Transverse colon (tissue), 4 donors: ENCODE data around the gene PTK7. TPM values are rescaled to one million over a fixed set of nuclear protein-coding genes. Genes with fewer than 3 reads are reported as not detected.
A peak's percentile ranks its signal among the peaks of the same experiment; 100 is the strongest.

ENCODE experiments used
- DNase-seq: peaks from one replicate; pipeline ENCODE4 v3.0.0-alpha.2; 2019
- H3K27ac ChIP-seq, 4 donors: fragments of 200-600 bp; sonication (generic); 2 replicates each; pipeline ENCODE4 v1.5.1; 2016 to 2018; ENCODE audit warnings: inconsistent platforms in 4 of 4
- H3K27me3 ChIP-seq: fragments of 200-600 bp; sonication (generic); 2 replicates; pipeline ENCODE4 v1.5.1; 2017; ENCODE audit warnings: inconsistent platforms
- H3K36me3 ChIP-seq, 4 donors: fragments of 200-600 bp; sonication (generic); 2 replicates each; pipeline ENCODE4 v1.5.1; 2017 to 2019; ENCODE audit warnings: inconsistent platforms in 4 of 4
- H3K4me1 ChIP-seq, 4 donors: fragments of 200-600 bp; sonication (generic); 2 replicates each; pipeline ENCODE4 v1.5.1; 2017 to 2020; ENCODE audit warnings: inconsistent platforms in 4 of 4
- H3K4me3 ChIP-seq, 4 donors: fragments of 200-600 bp; sonication (generic); 1 replicate in 1 of 4; 2 replicates in 3 of 4; pipeline versions ENCODE4 v1.5.1 to v1.6.1; 2017 to 2019; ENCODE audit warnings: inconsistent platforms in 4 of 4
- H3K9me3 ChIP-seq, 2 donors: fragments of 200-600 bp; sonication (generic); 2 replicates each; pipeline ENCODE4 v1.5.1; 2017 to 2019; ENCODE audit warnings: inconsistent platforms in 2 of 2
- EP300 ChIP-seq: sonication (generic); formaldehyde crosslinking; IDR thresholded peaks from one replicate; pipeline ENCODE4 v1.6.1; 2017; ENCODE audit warnings: antibody characterized with exemption, low read depth
- POLR2A ChIP-seq: fragments of 450-650 bp; IDR thresholded peaks from one replicate; pipeline ENCODE4 v1.6.1; 2016; ENCODE audit warnings: antibody characterized with exemption, mild to moderate bottlenecking, moderate library complexity
- POLR2AphosphoS5 ChIP-seq, 3 donors: sonication (generic); formaldehyde crosslinking; IDR thresholded peaks; one replicate each; pipeline ENCODE4 v1.6.1; 2016; ENCODE audit warnings: antibody characterized with exemption in 3 of 3
- WGBS, 2 donors: methylation state at CpG; one replicate each; pipeline ENCODE4 v1.1.5; 2018; ENCODE audit warnings: low coverage in 1 of 2; 5-methylcytosine and 5-hydroxymethylcytosine counted together
- in situ Hi-C, 4 donors: fragments of 200-750 bp; cut with MboI; loops; one replicate each; pipeline versions ENCODE4 v1.15.0 to v1.15.1; 2017; ENCODE audit warnings: low sequenced_read_pairs in 3 of 4, low pct_ligation_motif_present in 1 of 4, low pct_unique_long_range_greater_than_20kb in 1 of 4
- intact Hi-C: fragments of 100-400 bp; cut with DNase I; formaldehyde crosslinking; loops from one replicate; pipeline ENCODE4 v1.15.1; 2023; ENCODE audit warnings: low total_unique reads
- total RNA-seq, 4 donors: library from RNA; depleted of rRNA; stranded (reverse); fragments of >200 nt; gene quantifications; one replicate each; pipeline ENCODE4 v1.1.0, GENCODE V29; 2016
- TF ChIP-seq, protein P1 (sequence below), 5 experiments: fragments of 200-600 bp in 3 of 5; fragments of 450-650 bp in 2 of 5; sonication (generic) in 3 of 5; IDR thresholded peaks; 1 replicate in 2 of 5; 2 replicates in 3 of 5; pipeline ENCODE4 v1.5.1; 2016 to 2017; ENCODE audit warnings: antibody characterized with exemption in 5 of 5, inconsistent platforms in 3 of 5, mild to moderate bottlenecking in 2 of 5, moderate library complexity in 1 of 5

PTK7 gene
- total RNA-seq, 4 donors from 2014 or later: 2.2 to 34.6 (median 6.0) TPM

- Histone ChIP-seq H3K27me3 (no peaks in the 10 kb centered on the region), H3K27ac (no peak overlapping the region), H3K9me3 (no peaks in the 10 kb centered on the region), H3K36me3 (no peaks in the 10 kb centered on the region), H3K4me3 (no peak overlapping the region), H3K4me1 (peaks cover 5 to 11% (median 9%) of the 10 kb centered on the region in 4 donors)
- intact Hi-C loops: loop anchor here (5.0 kb wide), 2 partner anchors 65 to 240 kb away; partner anchors contain the start of gene PTK7
- no peak for TF ChIP-seq POLR2AphosphoS5 (IDR thresholded peaks at IDR 0.05)
- TF ChIP-seq, protein P1, sequence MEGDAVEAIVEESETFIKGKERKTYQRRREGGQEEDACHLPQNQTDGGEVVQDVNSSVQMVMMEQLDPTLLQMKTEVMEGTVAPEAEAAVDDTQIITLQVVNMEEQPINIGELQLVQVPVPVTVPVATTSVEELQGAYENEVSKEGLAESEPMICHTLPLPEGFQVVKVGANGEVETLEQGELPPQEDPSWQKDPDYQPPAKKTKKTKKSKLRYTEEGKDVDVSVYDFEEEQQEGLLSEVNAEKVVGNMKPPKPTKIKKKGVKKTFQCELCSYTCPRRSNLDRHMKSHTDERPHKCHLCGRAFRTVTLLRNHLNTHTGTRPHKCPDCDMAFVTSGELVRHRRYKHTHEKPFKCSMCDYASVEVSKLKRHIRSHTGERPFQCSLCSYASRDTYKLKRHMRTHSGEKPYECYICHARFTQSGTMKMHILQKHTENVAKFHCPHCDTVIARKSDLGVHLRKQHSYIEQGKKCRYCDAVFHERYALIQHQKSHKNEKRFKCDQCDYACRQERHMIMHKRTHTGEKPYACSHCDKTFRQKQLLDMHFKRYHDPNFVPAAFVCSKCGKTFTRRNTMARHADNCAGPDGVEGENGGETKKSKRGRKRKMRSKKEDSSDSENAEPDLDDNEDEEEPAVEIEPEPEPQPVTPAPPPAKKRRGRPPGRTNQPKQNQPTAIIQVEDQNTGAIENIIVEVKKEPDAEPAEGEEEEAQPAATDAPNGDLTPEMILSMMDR (IDR thresholded peaks at IDR 0.05): no peak
- no peak for TF ChIP-seq POLR2A
- no peak for TF ChIP-seq EP300
- 84% methylated on average over 14 of the region's 14 CpGs; no CpG with 5 or more reads in 1 of the 2 donors for WGBS, 2 donors
- no peak for DNase-seq
- in situ Hi-C loops: loop anchor here (5.0 to 10.0 kb wide), 2 partner anchors 235 to 237 kb away; no protein-coding TSS in a partner anchor
These were observed 66.0 kb downstream of the PTK7 start for GRCh38 chr6:43142101-43142500.

GRCh38 chr6:43143235-43144128, 67.4 kb downstream of the PTK7 start:
- DNase-seq: peak; percentile 86
- H3K4me3 ChIP-seq: no peak overlapping the region
- in situ Hi-C loops: loop anchor here (5.0 to 10.0 kb wide), 2 partner anchors 236 to 239 kb away; no protein-coding TSS in a partner anchor

GRCh38 chr6:43144879-43145278, 68.8 kb downstream of the PTK7 start:
- H3K9me3 ChIP-seq: no peaks in the 10 kb centered on the region
- no peaks in the 10 kb centered on the region for H3K27me3 ChIP-seq
- H3K4me1 ChIP-seq: peaks cover 5 to 11% (median 9%) of the 10 kb centered on the region in 4 donors
- 59% methylated on average over 6 of the region's 6 CpGs; no CpG with 5 or more reads in 1 of the 2 donors for WGBS, 2 donors
- H3K4me3 ChIP-seq: no peak overlapping the region
- no peak for TF ChIP-seq POLR2A
- TF ChIP-seq EP300: no peak
- TF ChIP-seq, protein P1 (IDR thresholded peaks at IDR 0.05): no peak
- no peak for TF ChIP-seq POLR2AphosphoS5 (IDR thresholded peaks at IDR 0.05)
- in situ Hi-C loops (loop anchor here (5.0 to 10.0 kb wide), 2 partner anchors 238 to 240 kb away; no protein-coding TSS in a partner anchor), intact Hi-C loops (loop anchor here (5.0 kb wide), 2 partner anchors 68 to 243 kb away; partner anchors contain the start of gene PTK7)
- no peak for DNase-seq
- H3K27ac ChIP-seq: no peak overlapping the region
- no peaks in the 10 kb centered on the region for H3K36me3 ChIP-seq

More at GRCh38 chr6:43143235-43144128, 67.4 kb downstream of the PTK7 start:
- intact Hi-C loops: loop anchor here (5.0 kb wide), 2 partner anchors 66 to 241 kb away; partner anchors contain the start of gene PTK7
- no peaks in the 10 kb centered on the region for H3K27me3 ChIP-seq
- WGBS, 2 donors: 21 to 29% methylated on average over 1 to 20 of the region's 25 CpGs
- H3K4me1 ChIP-seq: peaks cover 5 to 11% (median 9%) of the 10 kb centered on the region in 4 donors
- H3K9me3 ChIP-seq: no peaks in the 10 kb centered on the region
- H3K27ac ChIP-seq: peak overlapping the region in 2 of 4 donors; percentile 20 to 51
- TF ChIP-seq EP300 (no peak), POLR2A (no peak), POLR2AphosphoS5 (IDR thresholded peaks at IDR 0.05) (peak in 2 of 3 donors; percentile 24 to 27)
- TF ChIP-seq, protein P1 (IDR thresholded peaks at IDR 0.05): peak; percentile 86 to 95 (median 92)
- H3K36me3 ChIP-seq: no peaks in the 10 kb centered on the region

DNA sequence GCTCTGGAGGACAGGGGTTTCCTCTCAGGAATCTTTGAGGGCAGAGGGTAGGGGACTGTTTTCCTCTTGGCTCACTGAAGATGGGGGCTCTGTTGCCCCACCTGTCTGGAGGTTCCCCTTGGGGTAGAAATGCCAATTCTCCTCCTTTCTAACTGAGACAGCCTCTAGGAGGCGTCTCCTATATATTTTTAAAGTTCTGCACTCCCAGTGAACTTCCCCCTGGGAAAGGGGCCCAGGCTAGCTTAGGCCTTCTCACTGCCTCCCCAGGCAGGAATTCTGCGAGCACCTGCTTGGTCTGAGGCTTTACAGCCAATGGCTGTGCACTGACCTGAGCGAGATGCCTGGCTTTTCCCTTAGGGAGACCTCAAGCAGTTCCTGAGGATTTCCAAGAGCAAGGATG, 70.1 kb downstream of the PTK7 start:
- Histone ChIP-seq H3K36me3 (no peaks in the 10 kb centered on the region), H3K4me3 (no peak overlapping the region), H3K27me3 (no peaks in the 10 kb centered on the region), H3K9me3 (no peaks in the 10 kb centered on the region), H3K27ac (no peak overlapping the region), H3K4me1 (peaks cover 5 to 17% (median 10%) of the 10 kb centered on the region in 4 donors)
- DNase-seq: no peak
- WGBS, 2 donors: 86% methylated on average over 3 of the region's 3 CpGs; no CpG with 5 or more reads in 1 of the 2 donors
- in situ Hi-C loops: loop anchor here in 3 of 4 donors (10.0 kb wide), 1 partner anchor 241 kb away; no protein-coding TSS in a partner anchor
- TF ChIP-seq, protein P1 (IDR thresholded peaks at IDR 0.05): no peak
- TF ChIP-seq POLR2AphosphoS5 (IDR thresholded peaks at IDR 0.05) (no peak), EP300 (no peak), POLR2A (no peak)
- intact Hi-C loops: no loop called here
